Spleen (tissue), 11 donors: ENCODE results near the gene SLC25A1. TPM values are rescaled to one million over a fixed set of nuclear protein-coding genes. Genes with fewer than 3 reads are reported as not detected.
A peak's percentile ranks its signal among the peaks of the same experiment; 100 is the strongest.

ENCODE experiments used
- DNase-seq: peaks from one replicate; pipeline ENCODE4 v3.0.0-alpha.2; 2020
- H3K27ac ChIP-seq, 8 donors: fragments of 200-600 bp; sonication (generic) in 7 of 8; 1 replicate in 4 of 8; 2 replicates in 4 of 8; pipeline versions ENCODE4 v1.5.0 to v1.8.0; 2016 to 2021; ENCODE audit warnings: inconsistent platforms in 4 of 8, mild to moderate bottlenecking in 4 of 8, moderate library complexity in 1 of 8
- H3K27me3 ChIP-seq, 7 donors: fragments of 200-600 bp; sonication (generic) in 6 of 7; replicated peaks in 1 of 7; 1 replicate in 4 of 7; 2 replicates in 3 of 7; pipeline versions ENCODE4 v1.5.0 to v1.8.0; 2016 to 2021; ENCODE audit warnings: inconsistent platforms in 3 of 7, mild to moderate bottlenecking in 1 of 7
- H3K36me3 ChIP-seq, 6 donors: fragments of 200-600 bp; sonication (generic) in 5 of 6; 1 replicate in 4 of 6; 2 replicates in 2 of 6; pipeline versions ENCODE4 v1.5.0 to v1.8.0; 2016 to 2021; ENCODE audit warnings: inconsistent platforms in 2 of 6
- H3K4me1 ChIP-seq, 6 donors: fragments of 200-600 bp; sonication (generic) in 5 of 6; 1 replicate in 3 of 6; 2 replicates in 3 of 6; pipeline versions ENCODE4 v1.5.0 to v1.8.0; 2016 to 2021; ENCODE audit warnings: inconsistent platforms in 3 of 6
- H3K4me3 ChIP-seq, 8 donors: fragments of 200-600 bp; sonication (generic) in 7 of 8; 1 replicate in 4 of 8; 2 replicates in 4 of 8; pipeline versions ENCODE4 v1.5.0 to v1.8.0; 2016 to 2021; ENCODE audit warnings: inconsistent platforms in 4 of 8, mild to moderate bottlenecking in 4 of 8, moderate library complexity in 2 of 8
- H3K9me3 ChIP-seq, 8 donors: fragments of 200-600 bp; sonication (generic) in 7 of 8; 1 replicate in 4 of 8; 2 replicates in 4 of 8; pipeline versions ENCODE4 v1.5.0 to v1.8.0; 2016 to 2021; ENCODE audit warnings: inconsistent platforms in 4 of 8
- POLR2A ChIP-seq, 3 donors: fragments of 450-650 bp; IDR thresholded peaks; one replicate each; pipeline ENCODE4 v1.5.1; 2017; ENCODE audit warnings: antibody characterized with exemption in 3 of 3, mild to moderate bottlenecking in 1 of 3
- POLR2AphosphoS5 ChIP-seq, 3 donors: sonication (generic); formaldehyde crosslinking; IDR thresholded peaks; one replicate each; pipeline ENCODE4 v1.5.1; 2017; ENCODE audit warnings: antibody characterized with exemption in 3 of 3
- WGBS, 5 donors: extraction: QIAGEN DNeasy Blood & Tissue Kit in 3 of 5; methylation state at CpG; one replicate each; pipeline versions ENCODE4 v1.1.5 to v1.1.7; 2013 to 2018; 5-methylcytosine and 5-hydroxymethylcytosine counted together
- intact Hi-C: fragments of 100-400 bp; cut with DNase I; formaldehyde crosslinking; loops from one replicate; pipeline ENCODE4 v1.15.0; 2023; ENCODE audit warnings: low total_unique reads
- polyA plus RNA-seq, 3 donors: library from polyadenylated mRNA; stranded (reverse); fragments of 200-250 nt; gene quantifications; one replicate each; pipeline ENCODE4 v1.2.1, GENCODE V29; 2013
- total RNA-seq, 7 donors: library from RNA; depleted of rRNA in 3 of 7; stranded (reverse); fragments of >200 nt in 3 of 7; fragmentation: NEBNext Ultra II Directional in 4 of 7; extraction: Animal tissue kit (Norgen Biotek cat#: 25700) in 4 of 7; gene quantifications; one replicate each; pipeline versions ENCODE4 v1.1.0 to v1.2.1, GENCODE V29; 2016 to 2021
- TF ChIP-seq, protein P1 (sequence below), 11 experiments: fragments of 200-600 bp in 7 of 11; fragments of 450-650 bp in 4 of 11; sonication (generic) in 4 of 11; IDR thresholded peaks in 8 of 11; conservative IDR thresholded peaks in 3 of 11; 1 replicate in 7 of 11; 2 replicates in 4 of 11; pipeline versions ENCODE4 v1.4.0 to v1.8.0; 2016 to 2021; ENCODE audit warnings: antibody characterized with exemption in 11 of 11, inconsistent platforms in 4 of 11, mild to moderate bottlenecking in 1 of 11
- donor health status: healthy with polysubstance abuse.
- donor health status: DM: no; HTN: no; CAD: no; lungs with moderate emphysema.
- donor health status: DM: no; HTN: no; CAD: no.
- donor health status: Bipolar disorder and iron deficiency.
- donor health status: healthy.
- donor health status: DM: no; HTN: no; CAD: no.
- donor health status: DM: yes; HTN: yes; CAD: no.

Gene SLC25A1
- total and polyA plus RNA-seq, 10 donors, result 23.5 to 59.7 (median 35.9) TPM

DNA sequence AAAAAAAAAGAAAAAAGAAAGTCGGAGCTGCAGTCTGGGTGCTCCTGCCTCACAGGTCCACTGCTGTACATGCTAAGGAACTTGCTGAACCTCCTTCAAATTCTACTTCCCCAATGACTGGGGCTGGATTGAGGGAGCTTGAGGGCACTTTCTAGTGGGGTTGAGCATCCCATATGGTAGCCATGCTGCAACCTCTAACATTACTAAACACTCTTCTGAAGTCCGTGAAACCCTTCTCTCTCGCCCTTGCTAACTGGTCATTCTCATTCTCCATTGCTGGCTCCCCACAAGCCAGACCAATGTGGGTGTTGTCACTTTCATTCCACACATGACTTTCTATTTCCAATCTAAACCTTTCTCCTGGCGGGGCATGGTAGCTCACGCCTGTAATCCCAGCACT, 35.3 kb downstream of the SLC25A1 start:
- intact Hi-C loops, result loop anchor here (10.0 kb wide), 1 partner anchor 332 kb away; the partner anchor contains the start of genes CDC45 and UFD1
- Histone ChIP-seq H3K27ac (no peak overlapping the region), H3K36me3 (peaks cover 0 to 47% (median 46%) of the 10 kb centered on the region in 6 donors), H3K9me3 (no peaks in the 10 kb centered on the region), H3K4me1 (peaks cover 8 to 30% (median 19%) of the 10 kb centered on the region in 6 donors), H3K4me3 (peak overlapping the region in 5 of 8 donors; percentile 69 to 97 (median 82)), H3K27me3 (peaks cover 0 to 15% (median 5%) of the 10 kb centered on the region in 7 donors)
- TF ChIP-seq, protein P1, sequence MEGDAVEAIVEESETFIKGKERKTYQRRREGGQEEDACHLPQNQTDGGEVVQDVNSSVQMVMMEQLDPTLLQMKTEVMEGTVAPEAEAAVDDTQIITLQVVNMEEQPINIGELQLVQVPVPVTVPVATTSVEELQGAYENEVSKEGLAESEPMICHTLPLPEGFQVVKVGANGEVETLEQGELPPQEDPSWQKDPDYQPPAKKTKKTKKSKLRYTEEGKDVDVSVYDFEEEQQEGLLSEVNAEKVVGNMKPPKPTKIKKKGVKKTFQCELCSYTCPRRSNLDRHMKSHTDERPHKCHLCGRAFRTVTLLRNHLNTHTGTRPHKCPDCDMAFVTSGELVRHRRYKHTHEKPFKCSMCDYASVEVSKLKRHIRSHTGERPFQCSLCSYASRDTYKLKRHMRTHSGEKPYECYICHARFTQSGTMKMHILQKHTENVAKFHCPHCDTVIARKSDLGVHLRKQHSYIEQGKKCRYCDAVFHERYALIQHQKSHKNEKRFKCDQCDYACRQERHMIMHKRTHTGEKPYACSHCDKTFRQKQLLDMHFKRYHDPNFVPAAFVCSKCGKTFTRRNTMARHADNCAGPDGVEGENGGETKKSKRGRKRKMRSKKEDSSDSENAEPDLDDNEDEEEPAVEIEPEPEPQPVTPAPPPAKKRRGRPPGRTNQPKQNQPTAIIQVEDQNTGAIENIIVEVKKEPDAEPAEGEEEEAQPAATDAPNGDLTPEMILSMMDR (IDR thresholded peaks at IDR 0.05 in 8 of 11, conservative IDR thresholded peaks at IDR 0.05 in 3 of 11), result no peak
- TF ChIP-seq POLR2A (IDR thresholded peaks at IDR 0.05), result no peak
- no peak for TF ChIP-seq POLR2AphosphoS5 (IDR thresholded peaks at IDR 0.05)
- DNase-seq, result no peak
- 89 to 98% (median 92%) methylated on average over 5 of the region's 5 CpGs for WGBS, 5 donors

DNA sequence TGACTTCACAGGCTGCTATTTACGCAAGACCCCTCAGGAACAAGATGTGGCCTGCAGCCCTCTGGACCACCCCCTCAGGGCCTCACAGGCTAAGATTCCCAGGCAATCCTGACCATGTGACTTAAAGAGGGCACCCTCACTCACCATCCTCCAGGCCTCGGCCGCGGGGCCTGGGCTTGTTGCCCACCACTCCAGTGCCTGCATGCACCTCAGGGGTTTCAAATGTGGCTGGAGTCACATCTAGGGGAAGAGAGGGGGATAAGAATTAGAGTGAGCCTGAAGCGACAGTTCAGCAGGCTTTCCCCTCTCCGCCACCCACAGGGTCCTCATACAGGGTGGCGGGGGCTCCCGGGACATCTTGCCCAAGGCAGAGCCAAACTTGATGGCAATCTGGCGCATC, 36.1 kb downstream of the SLC25A1 start:
- intact Hi-C loops, result loop anchor here (10.0 kb wide), 1 partner anchor 332 kb away; the partner anchor contains the start of genes CDC45 and UFD1
- peaks cover 0 to 55% (median 54%) of the 10 kb centered on the region in 6 donors for H3K36me3 ChIP-seq
- no peak overlapping the region for H3K27ac ChIP-seq
- peaks cover 0 to 7% (median 0%) of the 10 kb centered on the region in 7 donors for H3K27me3 ChIP-seq
- H3K4me3 ChIP-seq, result no peak overlapping the region
- TF ChIP-seq POLR2AphosphoS5 (IDR thresholded peaks at IDR 0.05) (no peak), POLR2A (IDR thresholded peaks at IDR 0.05) (no peak)
- TF ChIP-seq, protein P1 (IDR thresholded peaks at IDR 0.05 in 8 of 11, conservative IDR thresholded peaks at IDR 0.05 in 3 of 11), result no peak
- WGBS, 5 donors, result 96 to 99% (median 97%) methylated on average over 9 of the region's 9 CpGs
- H3K9me3 ChIP-seq, result no peaks in the 10 kb centered on the region
- H3K4me1 ChIP-seq, result peaks cover 8 to 30% (median 19%) of the 10 kb centered on the region in 6 donors
- no peak for DNase-seq

DNA sequence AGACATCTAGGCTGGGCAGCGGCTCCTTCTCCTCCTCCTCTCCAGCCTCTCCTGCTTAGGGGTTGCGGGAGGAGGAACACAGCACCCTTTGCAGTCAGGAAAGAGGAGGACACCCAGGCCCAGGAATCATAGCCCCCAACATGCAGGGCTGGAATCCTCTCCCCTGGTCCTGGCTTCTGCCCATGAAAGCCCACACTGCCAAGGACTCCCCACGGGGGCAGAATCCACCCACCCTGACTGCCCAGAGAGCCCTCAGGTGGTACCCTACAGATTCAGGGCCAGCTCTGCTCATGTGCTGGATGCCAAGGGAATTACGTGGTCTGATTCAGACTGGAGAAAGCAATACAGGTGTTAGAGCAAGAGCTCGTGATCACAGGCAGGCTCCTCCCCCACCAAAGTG, 38.6 kb downstream of the SLC25A1 start:
- no peak overlapping the region for H3K4me3 ChIP-seq
- DNase-seq, result peak; percentile 53
- WGBS, 5 donors, result 87 to 97% (median 94%) methylated on average over 5 of the region's 5 CpGs
- peaks cover 0 to 79% (median 78%) of the 10 kb centered on the region in 6 donors for H3K36me3 ChIP-seq
- intact Hi-C loops, result loop anchor here (10.0 kb wide), 1 partner anchor 335 kb away; the partner anchor contains the start of genes CDC45 and UFD1
- TF ChIP-seq, protein P1 (IDR thresholded peaks at IDR 0.05 in 8 of 11, conservative IDR thresholded peaks at IDR 0.05 in 3 of 11), result no peak
- TF ChIP-seq POLR2AphosphoS5 (IDR thresholded peaks at IDR 0.05) (no peak), POLR2A (IDR thresholded peaks at IDR 0.05) (no peak)
- peaks cover 8 to 26% (median 19%) of the 10 kb centered on the region in 6 donors for H3K4me1 ChIP-seq
- H3K27me3 ChIP-seq, result no peaks in the 10 kb centered on the region
- no peak overlapping the region for H3K27ac ChIP-seq
- no peaks in the 10 kb centered on the region for H3K9me3 ChIP-seq

DNA sequence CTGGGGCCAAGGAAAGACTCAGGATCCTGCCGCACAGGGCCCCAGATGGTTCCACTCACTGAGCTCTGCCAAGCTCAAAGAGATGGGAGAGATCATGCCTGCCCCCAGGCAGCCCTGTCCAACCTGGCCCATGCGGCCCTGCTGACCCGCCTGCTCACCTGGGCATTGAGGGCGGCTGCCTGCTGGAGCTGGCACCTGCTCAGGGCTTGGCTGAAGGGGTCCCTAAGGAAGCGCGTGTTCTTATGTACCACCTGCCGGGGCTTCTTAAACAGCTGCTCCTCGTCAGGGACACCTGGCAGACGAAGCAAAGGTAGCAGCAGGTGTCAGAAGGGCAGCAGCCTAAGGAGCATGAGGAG, 39.6 kb downstream of the SLC25A1 start:
- DNase-seq, result peak; percentile 55
- Histone ChIP-seq H3K4me3 (no peak overlapping the region), H3K9me3 (no peaks in the 10 kb centered on the region), H3K4me1 (peaks cover 8 to 18% (median 15%) of the 10 kb centered on the region in 6 donors), H3K36me3 (peaks cover 0 to 89% (median 88%) of the 10 kb centered on the region in 6 donors), H3K27ac (no peak overlapping the region), H3K27me3 (no peaks in the 10 kb centered on the region)
- TF ChIP-seq POLR2A (IDR thresholded peaks at IDR 0.05), result no peak
- TF ChIP-seq, protein P1 (IDR thresholded peaks at IDR 0.05 in 8 of 11, conservative IDR thresholded peaks at IDR 0.05 in 3 of 11), result no peak
- peak in 1 of 3 donors; percentile 5 for TF ChIP-seq POLR2AphosphoS5 (IDR thresholded peaks at IDR 0.05)
- intact Hi-C loops, result no loop called here
- 94 to 97% (median 95%) methylated on average over 8 to 9 of the region's 9 CpGs for WGBS, 5 donors
